ENCODE measurements around the gene BTF3L4.
A peak's percentile ranks its signal among the peaks of the same experiment; 100 is the strongest.

The BTF3L4 gene

DNA sequence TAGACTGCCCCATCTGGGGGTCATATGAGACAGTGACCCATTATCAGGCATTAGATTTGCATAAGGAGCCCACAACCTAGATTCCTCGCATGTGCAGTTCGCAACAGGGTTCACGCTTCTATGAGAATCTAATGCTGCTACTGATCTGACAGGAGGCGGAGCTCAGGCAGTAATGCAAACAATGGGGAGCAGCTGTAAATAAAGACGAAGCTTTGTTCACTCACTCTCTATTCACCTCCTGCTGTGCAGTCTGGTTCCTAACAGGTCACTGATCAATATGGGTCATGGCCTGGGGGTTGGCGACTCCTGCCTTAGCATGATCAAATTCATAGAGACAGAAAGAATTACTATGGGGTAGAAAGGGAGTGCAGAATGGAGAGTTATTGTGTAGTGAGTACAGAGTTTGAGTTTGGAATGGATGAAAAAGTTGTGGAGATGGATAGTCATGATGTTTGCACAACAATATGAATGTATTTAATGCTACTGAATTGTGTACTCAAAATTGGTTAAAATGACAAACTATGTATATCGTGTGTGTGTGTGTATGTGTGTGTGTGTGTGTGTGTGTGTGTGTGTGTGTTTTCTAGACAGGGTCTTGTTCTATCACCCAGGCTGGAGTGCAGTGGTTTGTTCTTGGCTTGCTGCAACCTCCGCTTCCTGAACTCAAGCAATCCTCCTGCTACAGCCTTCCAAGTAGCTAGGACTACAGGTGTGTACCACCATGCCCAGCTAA is 42.2 kb downstream of the BTF3L4 start:
- FAIRE-seq (no peak), DNase-seq (ENCODE audit: insufficient read length) (no peak)
- TF ChIP-seq POLR2AphosphoS5 (IDR thresholded peaks at IDR 0.05; ENCODE audit: low read depth, low read length), result no peak
- no peak for TF ChIP-seq POLR2A (IDR thresholded peaks at IDR 0.05; ENCODE audit: low read depth, low read length)
- no peak for TF ChIP-seq TAF1 (IDR thresholded peaks at IDR 0.05; ENCODE audit: borderline replicate concordance, low read depth, low read length)

DNA sequence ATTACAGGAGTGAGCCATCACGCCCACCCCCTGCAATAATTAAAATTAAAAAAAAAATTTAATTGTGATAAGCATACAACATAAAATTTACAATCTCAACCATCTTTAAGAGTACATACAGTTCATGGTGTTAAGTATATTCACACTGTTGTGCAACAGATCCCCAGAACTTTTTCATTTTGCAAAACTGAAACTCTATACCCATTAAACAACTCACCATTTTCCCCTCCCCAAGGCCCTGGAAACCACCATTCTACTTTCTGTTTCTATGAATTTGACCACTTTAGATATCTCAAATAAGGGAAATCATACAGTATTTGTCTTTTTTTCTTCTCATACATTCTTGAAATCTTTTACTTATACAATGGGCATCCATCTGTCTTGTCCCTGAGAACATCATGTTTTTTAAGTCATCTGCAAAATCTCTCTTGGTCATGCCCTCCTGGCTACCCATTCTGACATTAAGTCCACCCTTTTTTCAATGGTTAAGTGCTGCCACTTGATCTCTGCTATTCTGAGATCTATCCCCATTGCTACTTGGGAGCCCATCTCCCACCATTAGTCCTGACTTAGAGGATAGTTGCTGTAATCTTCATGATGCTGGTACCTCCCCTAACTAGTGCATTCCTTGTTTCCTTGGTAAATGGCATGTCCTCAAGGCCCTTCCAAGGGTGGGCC is 46.4 kb downstream of the BTF3L4 start:
- TF ChIP-seq POLR2AphosphoS5 (IDR thresholded peaks at IDR 0.05; ENCODE audit: low read depth, low read length) (no peak), POLR2A (IDR thresholded peaks at IDR 0.05; ENCODE audit: low read depth, low read length) (no peak), TAF1 (IDR thresholded peaks at IDR 0.05; ENCODE audit: borderline replicate concordance, low read depth, low read length) (no peak)
- DNase-seq (ENCODE audit: insufficient read length), result no peak
- peak; percentile 48 for FAIRE-seq

DNA sequence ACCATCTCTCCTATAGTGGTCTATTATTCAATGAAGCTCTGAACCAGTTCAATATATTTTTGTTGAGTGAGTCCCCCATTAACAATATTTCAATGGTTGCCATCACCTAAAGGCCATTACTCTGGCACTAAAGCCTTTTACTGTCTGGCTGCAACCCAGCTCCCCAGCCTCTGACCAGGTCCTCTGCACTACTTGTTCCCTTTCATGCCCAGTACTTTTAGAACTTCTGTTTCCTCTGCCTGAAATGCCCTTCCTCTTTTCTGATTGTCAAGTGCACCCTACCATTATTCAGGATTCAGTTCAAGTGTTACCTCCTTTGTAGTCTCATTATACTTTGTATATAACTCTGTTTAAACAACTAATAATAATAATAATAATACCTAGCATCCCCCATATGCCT is 55.4 kb downstream of the BTF3L4 start:
- DNase-seq (ENCODE audit: insufficient read length) (no peak), FAIRE-seq (no peak)
- no peak for TF ChIP-seq TAF1 (IDR thresholded peaks at IDR 0.05; ENCODE audit: borderline replicate concordance, low read depth, low read length)
- no peak for TF ChIP-seq POLR2A (IDR thresholded peaks at IDR 0.05; ENCODE audit: low read depth, low read length)
- no peak for TF ChIP-seq POLR2AphosphoS5 (IDR thresholded peaks at IDR 0.05; ENCODE audit: low read depth, low read length)

DNA sequence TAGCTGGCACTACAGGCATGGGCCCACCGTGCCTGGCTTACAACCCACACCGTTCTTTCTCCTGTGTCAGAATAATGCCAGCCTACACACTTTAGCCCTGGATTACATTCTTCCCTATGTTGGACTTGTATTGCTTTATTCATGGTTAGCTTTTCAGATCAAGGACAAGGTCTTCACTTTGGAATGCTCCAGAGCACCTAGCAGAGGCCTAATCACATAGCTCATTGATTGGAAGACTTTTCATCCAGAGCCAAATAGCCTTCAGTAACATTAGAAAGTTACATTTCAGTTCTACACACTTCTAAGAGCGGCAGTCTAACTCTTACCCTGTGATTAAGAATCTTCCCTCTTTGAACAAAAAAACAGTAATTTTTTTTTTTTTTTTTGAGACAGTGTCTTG is 56.4 kb downstream of the BTF3L4 start:
- FAIRE-seq, result no peak
- no peak for DNase-seq (ENCODE audit: insufficient read length)
- no peak for TF ChIP-seq TAF1 (IDR thresholded peaks at IDR 0.05; ENCODE audit: borderline replicate concordance, low read depth, low read length)
- no peak for TF ChIP-seq POLR2A (IDR thresholded peaks at IDR 0.05; ENCODE audit: low read depth, low read length)
- TF ChIP-seq POLR2AphosphoS5 (IDR thresholded peaks at IDR 0.05; ENCODE audit: low read depth, low read length), result no peak

DNA sequence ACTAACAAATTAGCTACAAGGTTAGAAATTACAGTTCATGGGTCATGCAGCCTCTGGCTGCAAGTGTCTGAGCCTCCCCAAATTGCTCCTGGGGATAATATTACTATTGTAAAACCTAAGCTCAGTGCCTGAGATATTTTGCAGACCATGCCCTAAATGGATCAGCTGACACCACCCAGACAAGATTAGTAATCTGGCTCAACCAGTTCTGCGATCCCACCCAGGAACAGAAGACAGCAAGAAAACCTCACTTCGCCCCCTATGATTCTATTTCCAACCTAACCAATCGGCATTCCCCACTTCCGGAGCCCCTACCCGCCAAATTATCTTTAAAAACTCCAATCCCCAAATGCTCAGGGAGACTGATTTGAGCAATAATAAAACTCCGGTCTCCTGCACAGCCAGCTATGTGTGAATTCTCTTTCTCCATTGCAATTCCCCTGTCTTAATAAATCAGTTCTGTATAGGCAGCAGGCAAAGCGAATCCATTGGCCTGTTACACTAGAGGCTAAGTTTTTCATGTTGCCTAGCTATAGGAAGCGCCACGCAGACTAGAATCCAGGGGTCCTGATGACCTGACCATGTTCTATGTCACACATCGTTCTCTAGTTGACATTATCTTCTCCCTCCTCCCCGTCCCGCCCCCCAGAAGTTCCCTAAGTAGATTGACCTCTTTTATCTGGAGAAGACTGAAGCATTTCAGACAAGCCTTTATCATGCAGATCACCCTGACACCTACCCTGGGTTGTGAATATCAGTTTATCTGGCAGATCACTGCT is 63.4 kb downstream of the BTF3L4 start:
- DNase-seq (ENCODE audit: insufficient read length) (no peak), FAIRE-seq (no peak)
- no peak for TF ChIP-seq POLR2AphosphoS5 (IDR thresholded peaks at IDR 0.05; ENCODE audit: low read depth, low read length)

DNA sequence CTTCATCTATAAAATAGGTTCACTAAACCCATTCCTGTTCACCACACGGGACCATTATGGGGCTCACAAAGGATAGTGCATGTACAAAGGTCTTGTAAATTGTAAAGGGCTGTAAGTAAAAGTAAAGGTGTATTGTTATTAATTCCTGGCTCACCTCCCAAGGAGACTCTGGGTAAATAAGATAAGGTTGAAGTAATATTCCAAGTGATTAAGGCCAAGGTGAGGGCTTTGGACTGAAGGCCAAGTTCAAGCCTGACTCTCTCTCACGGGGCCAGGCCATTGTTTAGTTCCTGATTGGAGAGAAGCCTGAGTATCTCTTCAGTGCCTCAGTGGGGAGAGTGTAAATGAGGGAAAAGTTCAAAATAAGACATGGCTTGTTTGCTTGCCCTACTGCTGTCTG is 66.3 kb downstream of the BTF3L4 start:
- DNase-seq (ENCODE audit: insufficient read length) (no peak), FAIRE-seq (no peak)
- TF ChIP-seq POLR2AphosphoS5 (IDR thresholded peaks at IDR 0.05; ENCODE audit: low read depth, low read length) (no peak), TAF1 (IDR thresholded peaks at IDR 0.05; ENCODE audit: borderline replicate concordance, low read depth, low read length) (no peak), POLR2A (IDR thresholded peaks at IDR 0.05; ENCODE audit: low read depth, low read length) (no peak)

DNA sequence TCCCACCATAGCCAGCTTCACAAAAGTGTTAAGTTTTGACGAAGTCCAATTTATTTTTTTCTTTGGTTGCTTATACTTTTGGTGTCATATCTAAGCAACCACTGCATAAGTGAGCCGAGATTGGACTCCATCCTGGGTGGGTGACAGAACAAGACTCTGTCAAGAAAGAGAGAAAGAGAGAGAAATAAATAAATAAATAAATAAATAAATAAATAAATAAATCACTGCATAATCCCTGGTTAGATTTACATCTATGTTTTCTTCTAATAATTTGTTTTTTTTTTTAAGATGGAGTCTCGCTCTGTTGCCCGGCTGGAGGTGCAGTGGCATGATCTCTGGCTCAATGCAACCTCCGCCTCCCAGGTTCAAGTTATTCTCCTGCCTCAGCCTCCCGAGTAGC is 67.5 kb downstream of the BTF3L4 start:
- DNase-seq (ENCODE audit: insufficient read length) (no peak), FAIRE-seq (no peak)
- no peak for TF ChIP-seq TAF1 (IDR thresholded peaks at IDR 0.05; ENCODE audit: borderline replicate concordance, low read depth, low read length)
- TF ChIP-seq POLR2A (IDR thresholded peaks at IDR 0.05; ENCODE audit: low read depth, low read length), result no peak
- TF ChIP-seq POLR2AphosphoS5 (IDR thresholded peaks at IDR 0.05; ENCODE audit: low read depth, low read length), result no peak

DNA sequence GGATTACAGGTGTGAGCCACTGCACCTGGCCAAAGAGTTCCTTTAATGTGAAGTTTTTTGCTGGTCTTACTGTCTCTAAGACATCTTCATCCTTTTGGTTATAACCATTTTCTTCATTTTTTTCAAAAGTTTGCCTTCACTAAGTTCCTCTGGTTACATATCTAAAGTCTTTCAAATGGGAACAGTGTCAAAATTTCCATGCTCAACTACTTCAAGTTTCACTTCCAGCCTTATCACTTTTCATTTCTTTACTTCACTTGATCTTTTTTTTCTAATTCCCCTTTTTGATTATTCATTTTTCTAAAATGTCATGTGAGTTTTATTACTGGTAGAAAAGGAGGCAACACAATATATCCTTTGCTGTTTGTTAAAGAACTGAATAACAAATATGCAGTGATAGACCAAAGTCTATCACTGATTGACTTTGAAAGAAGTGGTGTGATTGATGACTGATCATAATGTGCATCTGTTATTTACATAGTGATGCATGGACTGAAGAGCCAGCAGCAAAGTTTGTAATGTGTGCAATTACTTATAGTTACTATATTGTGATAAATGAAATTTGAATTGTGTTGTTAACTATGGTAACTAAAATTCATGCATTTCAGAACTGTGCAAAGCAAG is 69.8 kb downstream of the BTF3L4 start:
- DNase-seq (ENCODE audit: insufficient read length) (no peak), FAIRE-seq (no peak)
- TF ChIP-seq TAF1 (IDR thresholded peaks at IDR 0.05; ENCODE audit: borderline replicate concordance, low read depth, low read length) (no peak), POLR2A (IDR thresholded peaks at IDR 0.05; ENCODE audit: low read depth, low read length) (no peak), POLR2AphosphoS5 (IDR thresholded peaks at IDR 0.05; ENCODE audit: low read depth, low read length) (no peak)

DNA sequence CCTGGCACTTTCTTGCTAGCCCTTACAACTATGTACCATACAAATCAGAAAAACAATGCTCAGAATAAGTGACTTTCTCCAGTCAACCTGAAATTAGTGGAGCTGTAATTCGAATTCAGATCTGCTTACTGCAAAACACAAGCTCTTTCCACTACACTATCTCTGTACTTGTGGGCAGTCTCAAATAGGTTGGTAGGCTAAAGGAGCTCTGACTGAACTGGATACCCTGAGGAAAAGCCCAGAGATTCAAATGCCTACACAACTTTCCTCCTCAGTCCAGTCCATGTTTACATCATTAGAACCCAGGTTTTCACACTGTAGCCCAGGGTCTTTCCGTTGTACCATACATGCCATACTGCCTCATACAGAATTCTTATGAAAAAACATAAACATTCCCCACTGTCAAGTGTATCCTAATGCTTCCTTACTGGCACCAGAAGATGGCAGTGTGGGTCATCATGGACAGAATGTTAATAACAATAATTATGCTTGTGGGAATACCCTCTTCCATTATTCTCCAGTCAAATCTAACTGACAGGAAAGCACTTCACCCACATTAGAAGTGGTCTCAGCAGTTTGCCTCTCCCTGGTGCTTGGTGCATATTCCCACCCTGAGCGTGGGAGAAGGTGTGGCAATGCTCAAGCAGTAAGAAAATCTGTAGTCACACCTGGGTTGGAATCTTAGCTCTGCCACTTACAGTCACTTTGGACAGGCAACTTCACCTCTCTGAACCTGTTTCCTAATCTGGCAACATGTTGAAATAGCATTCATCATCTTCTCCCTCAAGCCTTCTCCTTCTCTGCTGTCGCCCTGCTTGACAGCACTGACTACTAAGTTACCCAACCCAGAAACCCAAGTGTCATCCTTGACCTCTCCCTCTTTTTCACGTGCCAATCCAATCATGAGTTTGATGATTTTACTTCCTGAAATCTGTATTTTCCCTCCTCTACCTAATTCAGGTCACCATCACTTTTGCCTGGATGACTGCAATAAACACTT is 71.4 kb downstream of the BTF3L4 start:
- FAIRE-seq, result peak; percentile 90
- DNase-seq (ENCODE audit: insufficient read length), result no peak
- TF ChIP-seq POLR2AphosphoS5 (IDR thresholded peaks at IDR 0.05; ENCODE audit: low read depth, low read length), result no peak
- TF ChIP-seq POLR2A (IDR thresholded peaks at IDR 0.05; ENCODE audit: low read depth, low read length), result no peak
- no peak for TF ChIP-seq TAF1 (IDR thresholded peaks at IDR 0.05; ENCODE audit: borderline replicate concordance, low read depth, low read length)

DNA sequence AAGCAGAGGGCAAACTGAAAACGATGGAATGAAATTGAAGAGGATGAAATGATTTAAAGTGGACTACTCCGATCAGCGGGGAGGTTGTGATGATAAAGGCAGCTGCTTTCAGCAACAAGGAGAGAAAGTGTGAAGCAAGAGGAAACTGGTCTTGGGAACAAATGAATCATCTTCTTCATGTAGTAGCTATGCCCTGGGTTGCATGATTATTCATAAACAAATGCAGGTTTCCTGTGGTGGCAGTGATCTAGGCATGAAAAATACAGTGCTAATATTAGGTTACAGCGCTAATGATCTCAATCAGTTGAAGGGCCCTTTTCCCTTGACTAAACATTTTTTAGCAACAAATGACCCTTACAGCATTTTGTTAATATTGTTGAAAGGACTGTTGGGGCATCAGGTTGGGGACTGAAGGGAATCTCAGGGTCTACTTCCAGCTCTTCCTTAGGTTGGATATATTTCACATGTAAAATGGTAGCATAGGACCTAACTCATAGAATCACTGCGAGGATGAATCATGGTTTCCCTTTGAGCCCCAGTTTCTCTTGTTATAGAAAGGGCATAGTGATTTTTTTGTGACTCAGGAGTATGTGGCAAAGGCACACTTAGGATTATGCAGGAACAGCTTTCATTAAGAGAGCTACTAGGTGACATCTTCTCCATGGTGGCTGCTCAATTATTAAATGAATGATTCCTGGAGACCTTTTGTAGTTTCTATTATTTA is 83.9 kb downstream of the BTF3L4 start:
- FAIRE-seq, result peak; percentile 91
- peak; percentile 35 for DNase-seq (ENCODE audit: insufficient read length)
- TF ChIP-seq TAF1 (IDR thresholded peaks at IDR 0.05; ENCODE audit: borderline replicate concordance, low read depth, low read length) (no peak), POLR2A (IDR thresholded peaks at IDR 0.05; ENCODE audit: low read depth, low read length) (no peak), POLR2AphosphoS5 (IDR thresholded peaks at IDR 0.05; ENCODE audit: low read depth, low read length) (no peak)
